Choroid plexus epithelial cell (primary cell): ENCODE data around the gene CT47C1.

Experiments
- DNase-seq: peaks from one replicate; pipeline ENCODE4 v3.0.0-alpha.2; 2010; ENCODE audit warnings: low read depth
- H3K4me3 ChIP-seq: 2 replicates; pipeline ENCODE4 v1.5.1; 2011; ENCODE audit warnings: low read depth, mild to moderate bottlenecking, control low read depth, low read length, moderate library complexity
- TF ChIP-seq, protein P1 (sequence below): conservative IDR thresholded peaks from 2 replicates; pipeline ENCODE4 v1.5.1; 2011; ENCODE audit warnings: low read depth, mild to moderate bottlenecking, control low read depth, inconsistent platforms, low read length, moderate library complexity

The CT47C1 gene

DNA sequence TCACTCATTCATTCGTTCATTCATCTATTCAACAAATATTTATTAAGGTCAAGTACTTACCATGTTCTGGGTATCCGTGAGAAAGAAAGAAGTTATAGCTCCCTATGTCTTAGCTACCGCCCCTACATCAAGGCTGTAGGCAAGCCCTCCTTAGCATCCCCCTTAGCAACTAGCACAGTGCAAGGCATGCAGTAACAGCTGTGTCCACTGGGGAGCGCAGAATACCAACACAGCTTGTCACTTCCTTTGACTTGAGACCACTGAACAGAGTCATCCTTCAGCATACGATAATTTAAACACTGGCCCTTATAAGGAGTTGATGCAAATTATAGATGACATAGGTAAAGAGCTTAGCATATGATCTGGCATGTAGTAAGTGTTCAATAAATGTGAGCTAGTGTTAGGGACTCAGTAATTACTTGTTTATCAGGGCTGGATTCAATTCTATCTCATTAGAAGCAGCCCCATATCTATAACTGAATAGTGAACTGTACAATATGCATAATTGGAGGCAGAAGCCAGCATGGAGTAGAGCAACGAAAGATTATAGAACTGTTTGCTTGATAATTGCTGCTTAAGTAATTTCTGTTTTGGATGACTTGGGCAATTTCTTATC is 46.1 kb downstream of the CT47C1 start:
- peak; percentile 65 for DNase-seq
- TF ChIP-seq, protein P1, sequence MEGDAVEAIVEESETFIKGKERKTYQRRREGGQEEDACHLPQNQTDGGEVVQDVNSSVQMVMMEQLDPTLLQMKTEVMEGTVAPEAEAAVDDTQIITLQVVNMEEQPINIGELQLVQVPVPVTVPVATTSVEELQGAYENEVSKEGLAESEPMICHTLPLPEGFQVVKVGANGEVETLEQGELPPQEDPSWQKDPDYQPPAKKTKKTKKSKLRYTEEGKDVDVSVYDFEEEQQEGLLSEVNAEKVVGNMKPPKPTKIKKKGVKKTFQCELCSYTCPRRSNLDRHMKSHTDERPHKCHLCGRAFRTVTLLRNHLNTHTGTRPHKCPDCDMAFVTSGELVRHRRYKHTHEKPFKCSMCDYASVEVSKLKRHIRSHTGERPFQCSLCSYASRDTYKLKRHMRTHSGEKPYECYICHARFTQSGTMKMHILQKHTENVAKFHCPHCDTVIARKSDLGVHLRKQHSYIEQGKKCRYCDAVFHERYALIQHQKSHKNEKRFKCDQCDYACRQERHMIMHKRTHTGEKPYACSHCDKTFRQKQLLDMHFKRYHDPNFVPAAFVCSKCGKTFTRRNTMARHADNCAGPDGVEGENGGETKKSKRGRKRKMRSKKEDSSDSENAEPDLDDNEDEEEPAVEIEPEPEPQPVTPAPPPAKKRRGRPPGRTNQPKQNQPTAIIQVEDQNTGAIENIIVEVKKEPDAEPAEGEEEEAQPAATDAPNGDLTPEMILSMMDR, result peak; percentile 84
- H3K4me3 ChIP-seq, result no peak overlapping the region

DNA sequence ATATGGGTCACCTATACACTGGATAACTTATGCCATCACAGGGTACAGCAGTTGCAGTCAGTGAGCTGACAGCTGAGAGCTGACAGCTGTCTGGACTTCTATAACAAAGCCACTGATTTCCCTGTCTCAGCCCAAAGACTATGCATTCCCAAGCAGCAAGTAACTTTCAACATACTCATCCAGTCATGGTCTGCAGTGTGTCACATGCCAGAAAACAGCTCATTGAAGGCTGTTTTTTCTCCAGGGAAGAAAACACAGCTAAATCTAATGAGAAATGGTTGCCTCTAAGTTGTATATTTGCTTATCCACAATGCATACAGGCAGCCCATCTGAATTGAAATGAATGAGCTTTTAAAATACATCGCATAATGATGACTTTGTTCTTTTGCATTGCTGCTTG is 48.5 kb downstream of the CT47C1 start:
- no peak overlapping the region for H3K4me3 ChIP-seq
- DNase-seq, result peak; percentile 41
- TF ChIP-seq, protein P1, result no peak
